ENCODE data around the gene PRKAR2A. TPM values are rescaled to one million over a fixed set of nuclear protein-coding genes. Genes with fewer than 3 reads are reported as not detected.

Gene PRKAR2A
- total RNA-seq, 4 donors from 2014 or later: 25.8 to 40.3 (median 33.2) TPM

DNA sequence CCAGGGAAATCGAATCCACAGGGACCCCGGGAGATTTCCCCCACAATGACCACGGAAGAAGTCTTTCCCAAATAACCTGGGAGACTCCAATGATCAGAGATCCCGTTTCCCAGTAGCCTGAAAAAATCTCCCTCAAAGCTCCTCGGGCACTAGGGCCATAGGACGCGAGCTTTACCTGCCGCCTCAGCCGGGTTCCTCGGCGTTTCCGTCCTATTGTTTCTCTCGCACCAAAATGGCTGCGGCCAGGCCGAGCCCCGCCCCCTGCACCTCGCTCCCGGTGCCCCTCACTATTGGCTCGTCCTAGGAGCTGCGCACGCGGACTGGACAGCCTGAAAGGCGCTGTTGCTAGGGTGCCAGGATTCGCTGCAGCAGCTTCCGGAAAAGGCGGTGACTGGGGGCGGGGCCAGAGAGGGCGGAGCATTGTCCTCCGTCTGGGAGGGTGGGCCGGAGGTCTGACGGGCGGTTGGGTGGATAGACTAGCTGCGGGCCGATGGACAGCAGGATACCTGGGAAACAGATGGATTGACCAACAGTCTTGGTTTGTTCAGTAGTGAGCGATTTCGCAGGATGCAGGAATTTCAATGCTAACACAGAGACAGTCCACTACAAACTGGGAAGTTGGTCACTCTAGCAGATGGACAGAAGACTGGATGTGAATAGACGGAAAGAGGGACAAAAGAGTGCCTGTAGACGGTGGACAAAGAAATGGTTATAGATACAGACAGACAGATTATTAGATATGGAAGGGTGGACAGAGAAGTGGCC, 130.5 kb downstream of the PRKAR2A start, which contains the start of gene IP6K2:
Gene IP6K2 (minus strand): TSS at position 240 of the 765 bp plus-strand sequence. CDS start 21,930 bp downstream, outside the sequence.
- TF ChIP-seq, protein P1, sequence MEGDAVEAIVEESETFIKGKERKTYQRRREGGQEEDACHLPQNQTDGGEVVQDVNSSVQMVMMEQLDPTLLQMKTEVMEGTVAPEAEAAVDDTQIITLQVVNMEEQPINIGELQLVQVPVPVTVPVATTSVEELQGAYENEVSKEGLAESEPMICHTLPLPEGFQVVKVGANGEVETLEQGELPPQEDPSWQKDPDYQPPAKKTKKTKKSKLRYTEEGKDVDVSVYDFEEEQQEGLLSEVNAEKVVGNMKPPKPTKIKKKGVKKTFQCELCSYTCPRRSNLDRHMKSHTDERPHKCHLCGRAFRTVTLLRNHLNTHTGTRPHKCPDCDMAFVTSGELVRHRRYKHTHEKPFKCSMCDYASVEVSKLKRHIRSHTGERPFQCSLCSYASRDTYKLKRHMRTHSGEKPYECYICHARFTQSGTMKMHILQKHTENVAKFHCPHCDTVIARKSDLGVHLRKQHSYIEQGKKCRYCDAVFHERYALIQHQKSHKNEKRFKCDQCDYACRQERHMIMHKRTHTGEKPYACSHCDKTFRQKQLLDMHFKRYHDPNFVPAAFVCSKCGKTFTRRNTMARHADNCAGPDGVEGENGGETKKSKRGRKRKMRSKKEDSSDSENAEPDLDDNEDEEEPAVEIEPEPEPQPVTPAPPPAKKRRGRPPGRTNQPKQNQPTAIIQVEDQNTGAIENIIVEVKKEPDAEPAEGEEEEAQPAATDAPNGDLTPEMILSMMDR (IDR thresholded peaks at IDR 0.05; ENCODE audit: low read depth): no peak

DNA sequence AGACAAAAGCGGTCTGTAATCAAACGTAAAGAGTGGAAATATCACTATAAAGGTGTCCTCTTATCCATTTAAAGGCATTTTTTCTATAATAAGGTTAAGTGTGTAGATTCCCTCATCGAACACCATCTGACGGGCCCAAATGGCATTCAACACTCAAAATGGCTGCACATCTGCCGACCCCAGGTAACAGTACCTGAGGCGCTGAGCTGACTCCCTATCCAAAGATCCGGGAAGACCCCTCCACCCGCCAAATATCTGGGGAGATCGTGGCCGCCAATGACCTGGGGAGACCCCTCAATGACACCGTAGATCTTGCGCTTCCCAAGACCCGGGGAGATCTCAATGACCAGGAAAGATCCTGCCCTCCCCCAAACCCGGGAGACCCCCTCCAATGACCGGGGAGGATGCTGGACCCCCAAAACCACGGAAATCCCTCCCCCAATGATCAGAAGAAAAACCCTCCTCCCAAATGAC, 131.1 kb downstream of the PRKAR2A start:
- TF ChIP-seq, protein P1 (IDR thresholded peaks at IDR 0.05; ENCODE audit: low read depth): no peak

- TF ChIP-seq, protein P1 (IDR thresholded peaks at IDR 0.05; ENCODE audit: low read depth): no peak
Measured at GRCh38 chr3:48715174-48715800, 132.4 kb downstream of the PRKAR2A start.

- TF ChIP-seq, protein P1 (IDR thresholded peaks at IDR 0.05; ENCODE audit: low read depth): no peak
Measured at GRCh38 chr3:48711727-48712126, 135.9 kb downstream of the PRKAR2A start.

- TF ChIP-seq, protein P1 (IDR thresholded peaks at IDR 0.05; ENCODE audit: low read depth): no peak
Measured at GRCh38 chr3:48709051-48709461, 138.6 kb downstream of the PRKAR2A start.

DNA sequence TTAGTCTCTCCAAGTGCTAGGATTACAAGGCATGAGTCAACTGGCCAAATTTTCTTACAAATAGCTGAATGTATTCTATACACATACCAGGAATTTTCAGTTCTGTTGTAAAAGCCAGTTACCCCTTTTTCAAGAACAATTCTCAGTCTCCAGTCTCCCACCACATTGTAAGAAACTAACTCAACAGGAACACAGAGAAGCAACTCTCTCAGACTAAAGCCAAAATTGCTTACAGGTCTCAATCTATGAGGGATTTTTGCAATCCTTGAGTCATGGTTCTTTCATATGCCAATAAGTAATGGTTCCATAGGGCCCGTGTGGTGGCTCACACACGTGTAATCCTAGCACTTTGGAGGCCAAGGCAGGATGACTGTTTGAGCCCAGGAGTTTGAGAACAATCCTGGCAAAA, 139.2 kb downstream of the PRKAR2A start:
- TF ChIP-seq, protein P1 (IDR thresholded peaks at IDR 0.05; ENCODE audit: low read depth): no peak

DNA sequence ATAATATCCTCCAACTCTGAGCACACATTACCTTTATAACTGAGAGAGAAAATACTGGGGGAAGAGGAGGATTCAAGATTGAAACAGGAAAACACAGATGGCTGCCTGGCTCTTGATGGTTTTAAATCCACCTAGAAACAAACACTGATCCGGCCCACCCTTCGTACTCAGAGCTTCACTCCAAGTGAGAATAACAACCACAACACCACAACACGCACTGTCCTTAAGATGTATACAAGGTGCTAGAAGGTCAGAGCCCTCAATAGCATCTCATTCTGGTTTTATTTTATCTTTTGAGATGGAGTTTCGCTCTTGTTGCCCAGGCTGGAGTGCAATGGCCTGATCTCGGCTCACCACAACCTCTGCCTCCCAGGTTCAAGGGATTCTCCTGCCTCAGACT, 140.5 kb downstream of the PRKAR2A start:
- TF ChIP-seq, protein P1 (IDR thresholded peaks at IDR 0.05; ENCODE audit: low read depth): no peak

Data from subcutaneous adipose tissue (tissue), 4 donors.